Prostate gland (tissue), 2 donors: ENCODE data around the gene SLC43A2. TPM values are rescaled to one million over a fixed set of nuclear protein-coding genes. Genes with fewer than 3 reads are reported as not detected.
"Not testable (repeated sequence)": the region's sequence is repeated elsewhere in the genome, so short reads cannot be mapped to it uniquely, and the experiment has no call there.

Experiments
- DNase-seq: peaks from one replicate; pipeline ENCODE4 v3.0.0-alpha.2; 2019; ENCODE audit warnings: low spot score
- H3K27ac ChIP-seq, 2 donors: fragments of 200-600 bp; sonication (generic); 2 replicates each; pipeline ENCODE4 v1.5.1; 2017 to 2019
- H3K27me3 ChIP-seq: fragments of 200-600 bp; sonication (generic); replicated peaks from 2 replicates; pipeline ENCODE4 v1.5.1; 2019; ENCODE audit not compliant: insufficient read depth
- H3K36me3 ChIP-seq, 2 donors: fragments of 200-600 bp; sonication (generic); 1 replicate in 1 of 2; 2 replicates in 1 of 2; pipeline versions ENCODE4 v1.5.1 to v1.8.1; 2017 to 2019
- H3K4me1 ChIP-seq: fragments of 200-600 bp; sonication (generic); replicated peaks from 2 replicates; pipeline ENCODE4 v1.5.1; 2019
- H3K4me3 ChIP-seq, 2 donors: fragments of 200-600 bp; sonication (generic); 2 replicates each; pipeline ENCODE4 v1.5.1; 2017 to 2019
- H3K9me3 ChIP-seq: fragments of 200-600 bp; sonication (generic); 2 replicates; pipeline ENCODE4 v1.5.1; 2017
- POLR2A ChIP-seq: fragments of 450-650 bp; IDR thresholded peaks from one replicate; pipeline ENCODE4 v1.6.1; 2016; ENCODE audit warnings: antibody characterized with exemption, mild to moderate bottlenecking
- POLR2AphosphoS5 ChIP-seq: sonication (generic); formaldehyde crosslinking; IDR thresholded peaks from one replicate; pipeline ENCODE4 v1.6.1; 2017; ENCODE audit warnings: antibody characterized with exemption
- WGBS: methylation state at CpG from one replicate; pipeline ENCODE4 v1.1.5; 2018; 5-methylcytosine and 5-hydroxymethylcytosine counted together
- intact Hi-C: fragments of 100-400 bp; cut with DNase I; formaldehyde crosslinking; loops from one replicate; pipeline ENCODE4 v1.14.2; 2022
- small RNA-seq, 2 donors: library from RNA; depleted of rRNA; stranded (forward); fragments of <200 nt; gene quantifications; one replicate each; pipeline ENCODE3, GENCODE V24; 2016
- total RNA-seq, 2 donors: library from RNA; depleted of rRNA; stranded (reverse); fragments of >200 nt; gene quantifications; one replicate each; pipeline ENCODE4 v1.1.0, GENCODE V29; 2016
- TF ChIP-seq, protein P1 (sequence below), 4 experiments: fragments of 200-600 bp in 2 of 4; fragments of 450-650 bp in 2 of 4; sonication (generic) in 2 of 4; IDR thresholded peaks; 1 replicate in 3 of 4; 2 replicates in 1 of 4; pipeline ENCODE4 v1.5.1; 2016 to 2019; ENCODE audit warnings: antibody characterized with exemption in 4 of 4, mild to moderate bottlenecking in 2 of 4, moderate library complexity in 2 of 4

Gene SLC43A2
- total RNA-seq, 2 donors from 2014 or later = 11.8 to 14.8 TPM

GRCh38 chr17:1529863-1530262, 98.8 kb downstream of the SLC43A2 start:
- Histone ChIP-seq H3K27ac (no peak overlapping the region), H3K4me1 (no peaks in the 10 kb centered on the region), H3K36me3 (no peaks in the 10 kb centered on the region), H3K27me3 (no peaks in the 10 kb centered on the region), H3K9me3 (no peaks in the 10 kb centered on the region), H3K4me3 (no peak overlapping the region)
- intact Hi-C loops = no loop called here
- TF ChIP-seq, protein P1, sequence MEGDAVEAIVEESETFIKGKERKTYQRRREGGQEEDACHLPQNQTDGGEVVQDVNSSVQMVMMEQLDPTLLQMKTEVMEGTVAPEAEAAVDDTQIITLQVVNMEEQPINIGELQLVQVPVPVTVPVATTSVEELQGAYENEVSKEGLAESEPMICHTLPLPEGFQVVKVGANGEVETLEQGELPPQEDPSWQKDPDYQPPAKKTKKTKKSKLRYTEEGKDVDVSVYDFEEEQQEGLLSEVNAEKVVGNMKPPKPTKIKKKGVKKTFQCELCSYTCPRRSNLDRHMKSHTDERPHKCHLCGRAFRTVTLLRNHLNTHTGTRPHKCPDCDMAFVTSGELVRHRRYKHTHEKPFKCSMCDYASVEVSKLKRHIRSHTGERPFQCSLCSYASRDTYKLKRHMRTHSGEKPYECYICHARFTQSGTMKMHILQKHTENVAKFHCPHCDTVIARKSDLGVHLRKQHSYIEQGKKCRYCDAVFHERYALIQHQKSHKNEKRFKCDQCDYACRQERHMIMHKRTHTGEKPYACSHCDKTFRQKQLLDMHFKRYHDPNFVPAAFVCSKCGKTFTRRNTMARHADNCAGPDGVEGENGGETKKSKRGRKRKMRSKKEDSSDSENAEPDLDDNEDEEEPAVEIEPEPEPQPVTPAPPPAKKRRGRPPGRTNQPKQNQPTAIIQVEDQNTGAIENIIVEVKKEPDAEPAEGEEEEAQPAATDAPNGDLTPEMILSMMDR (IDR thresholded peaks at IDR 0.05) = no peak
- TF ChIP-seq POLR2AphosphoS5 = no peak
- TF ChIP-seq POLR2A = no peak
- no peak for DNase-seq
- 19% methylated on average over 2 of the region's 2 CpGs for WGBS

- intact Hi-C loops, DNase-seq, H3K4me3 ChIP-seq, H3K27me3 ChIP-seq, H3K36me3 ChIP-seq, H3K9me3 ChIP-seq, H3K4me1 ChIP-seq, H3K27ac ChIP-seq: not testable (repeated sequence)
- 89% methylated on average over 4 of the region's 4 CpGs for WGBS
Observed at GRCh38 chr17:1526876-1527275, 101.8 kb downstream of the SLC43A2 start.

DNA sequence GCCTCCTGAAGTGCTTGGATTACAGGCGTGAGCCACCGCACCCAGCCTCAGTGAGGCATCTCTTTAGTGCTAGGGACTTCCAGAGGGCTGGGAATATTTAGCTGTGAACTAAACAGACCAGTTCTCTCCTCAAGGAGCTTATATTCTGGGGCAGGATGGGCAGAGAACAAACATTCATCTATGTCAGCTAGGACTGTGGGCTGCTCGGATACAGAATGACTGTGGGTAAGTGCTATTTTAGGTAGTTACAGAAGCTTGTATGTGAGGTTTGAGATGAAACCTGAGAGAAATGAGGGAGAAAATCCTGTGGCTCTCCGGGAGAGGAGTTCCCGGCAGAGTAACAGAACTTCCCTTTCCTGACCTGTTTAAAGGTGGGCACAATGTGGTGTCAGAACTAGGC, 106.0 kb downstream of the SLC43A2 start:
- no peaks in the 10 kb centered on the region for H3K36me3 ChIP-seq
- H3K27me3 ChIP-seq = no peaks in the 10 kb centered on the region
- no peaks in the 10 kb centered on the region for H3K4me1 ChIP-seq
- TF ChIP-seq POLR2A (no peak), POLR2AphosphoS5 (no peak)
- TF ChIP-seq, protein P1 (IDR thresholded peaks at IDR 0.05) = no peak
- no peaks in the 10 kb centered on the region for H3K9me3 ChIP-seq
- no peak for DNase-seq
- H3K27ac ChIP-seq = no peak overlapping the region
- WGBS = 91% methylated on average over 5 of the region's 5 CpGs
- H3K4me3 ChIP-seq = no peak overlapping the region
- intact Hi-C loops = no loop called here

- no peak overlapping the region for H3K27ac ChIP-seq
- intact Hi-C loops = no loop called here
- 87% methylated on average over 10 of the region's 10 CpGs for WGBS
- no peak for DNase-seq
- H3K36me3 ChIP-seq = no peaks in the 10 kb centered on the region
- H3K4me3 ChIP-seq = no peak overlapping the region
- no peaks in the 10 kb centered on the region for H3K9me3 ChIP-seq
- TF ChIP-seq, protein P1 (IDR thresholded peaks at IDR 0.05) = no peak
- TF ChIP-seq POLR2AphosphoS5 = no peak
- no peak for TF ChIP-seq POLR2A
- no peaks in the 10 kb centered on the region for H3K27me3 ChIP-seq
- no peaks in the 10 kb centered on the region for H3K4me1 ChIP-seq
Observed at GRCh38 chr17:1521086-1521640, 107.5 kb downstream of the SLC43A2 start.

DNA sequence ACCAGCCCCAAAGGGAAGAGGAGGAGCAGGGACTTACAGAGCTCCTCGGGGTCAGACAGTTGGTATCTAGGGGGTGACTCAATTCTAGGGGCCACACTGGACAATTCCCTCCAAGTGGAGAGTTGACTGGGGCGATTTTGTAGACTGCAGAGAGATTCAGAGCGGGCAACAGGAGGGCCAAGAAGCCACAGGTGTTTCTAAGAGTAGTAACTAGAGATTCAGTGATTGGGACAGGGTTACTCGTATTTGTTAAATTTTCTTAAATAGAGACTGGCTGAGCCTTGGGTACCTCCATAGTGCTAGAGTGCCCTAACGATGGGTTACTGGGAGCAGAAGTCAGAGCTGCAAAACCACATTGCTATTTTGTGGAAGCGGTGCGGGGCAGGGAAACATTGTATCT, 109.0 kb downstream of the SLC43A2 start:
- TF ChIP-seq POLR2AphosphoS5 (no peak), POLR2A (no peak)
- TF ChIP-seq, protein P1 (IDR thresholded peaks at IDR 0.05) = no peak
- no peak overlapping the region for H3K4me3 ChIP-seq
- intact Hi-C loops = loop anchor here (5.0 to 10.0 kb wide), 3 partner anchors 65 to 252 kb away; partner anchors contain the start of gene CRK
- no peaks in the 10 kb centered on the region for H3K27me3 ChIP-seq
- DNase-seq = no peak
- H3K36me3 ChIP-seq = no peaks in the 10 kb centered on the region
- no peaks in the 10 kb centered on the region for H3K4me1 ChIP-seq
- no peaks in the 10 kb centered on the region for H3K9me3 ChIP-seq
- no peak overlapping the region for H3K27ac ChIP-seq
- 86% methylated on average over 7 of the region's 7 CpGs for WGBS

Small RNA genes lying within 50 kb of the gene (small RNA-seq; reads per million reads assigned to genes)
- 0 reads per million in 2 donors for gene RN7SL105P

Other genes with a start within 250 kb of the SLC43A2 start
- gene YWHAE, start 228.6 kb downstream of the SLC43A2 start, total RNA-seq = 100 to 1,000 TPM; 643 to 716 TPM
- gene CRK, start 172.6 kb downstream of the SLC43A2 start, total RNA-seq = 10 to 100 TPM; 52.6 to 77.7 TPM
- gene MYO1C, start 136.1 kb downstream of the SLC43A2 start, total RNA-seq = 100 to 1,000 TPM in 1 of 2 donors, 10 to 100 TPM in 1; 94.4 to 120 TPM
- gene INPP5K, start 112.2 kb downstream of the SLC43A2 start, total RNA-seq = 10 to 100 TPM; 82.7 to 87.4 TPM
- 10 to 100 TPM; 51.6 to 57.5 TPM for gene PITPNA, start 66.0 kb downstream of the SLC43A2 start, total RNA-seq
- gene SCARF1, start 16.9 kb upstream of the SLC43A2 start, total RNA-seq = 10 to 100 TPM; 11.0 to 14.5 TPM
- 10 to 100 TPM; 16.9 to 24.4 TPM for gene RILP, start 21.0 kb upstream of the SLC43A2 start, total RNA-seq
- gene PRPF8, start 56.0 kb upstream of the SLC43A2 start, total RNA-seq = 100 to 1,000 TPM; 235 to 321 TPM
- 1 to 10 TPM; 2.3 TPM for gene TLCD2, start 81.5 kb upstream of the SLC43A2 start, total RNA-seq
- gene WDR81, start 95.9 kb upstream of the SLC43A2 start, total RNA-seq = 10 to 100 TPM; 39.2 to 72.9 TPM
- 10 to 100 TPM; 30.4 to 56.1 TPM for gene SERPINF2, start 114.0 kb upstream of the SLC43A2 start, total RNA-seq
- gene SERPINF1, start 133.2 kb upstream of the SLC43A2 start, total RNA-seq = 1,000 to 10,000 TPM in 1 of 2 donors, 100 to 1,000 TPM in 1; 119 to 2,127 TPM
- gene SMYD4, start 201.1 kb upstream of the SLC43A2 start, total RNA-seq = 10 to 100 TPM; 13.6 to 14.7 TPM
- gene RPA1, start 201.2 kb upstream of the SLC43A2 start, total RNA-seq = 10 to 100 TPM; 33.0 to 34.0 TPM